WTC11 (cell line): ENCODE measurements around the gene PRAF2. TPM values are rescaled to one million over a fixed set of nuclear protein-coding genes. Genes with fewer than 3 reads are reported as not detected.

ENCODE experiments used
- ATAC-seq: fragments of 200-7000 bp; cut with Tn5 transposase; 2 replicates; pipeline ENCODE4 v1.10.0; 2021; ENCODE audit warnings: mild to moderate bottlenecking, moderate library complexity
- CTCF ChIA-PET: fragments of 300-600 bp; sonication (Branson Sonifier 250); formaldehyde crosslinking; loops from one replicate; lab custom pipeline; 2021; ENCODE audit warnings: antibody characterized with exemption; lab: Charles Lee
- POLR2A ChIA-PET: fragments of 350-600 bp; sonication (Branson Sonifier 250); formaldehyde crosslinking; loops from one replicate; lab custom pipeline; 2021; ENCODE audit warnings: antibody characterized with exemption; lab: Charles Lee
- DNase-seq: peaks from one replicate; pipeline ENCODE4 v3.0.0; 2021; ENCODE audit warnings: low spot score
- H3K27ac Mint-ChIP-seq: 2 replicates; pipeline ENCODE4 v1.8.0; 2021; ENCODE audit warnings: mixed read lengths
- H3K27me3 Mint-ChIP-seq: 2 replicates; pipeline ENCODE4 v1.8.0; 2021; ENCODE audit warnings: low read depth, mild to moderate bottlenecking, moderate library complexity, mixed read lengths
- H3K36me3 Mint-ChIP-seq: 2 replicates; pipeline ENCODE4 v1.8.0; 2021; ENCODE audit warnings: mixed read lengths
- H3K4me1 Mint-ChIP-seq: 2 replicates; pipeline ENCODE4 v1.8.0; 2022; ENCODE audit warnings: mixed read lengths
- H3K4me3 Mint-ChIP-seq: 2 replicates; pipeline ENCODE4 v1.8.0; 2021; ENCODE audit warnings: mild to moderate bottlenecking, moderate library complexity, mixed read lengths
- H3K9me3 Mint-ChIP-seq: 2 replicates; pipeline ENCODE4 v1.8.0; 2021; ENCODE audit warnings: mixed read lengths
- AFF4 ChIP-seq: sonication (generic); formaldehyde crosslinking; IDR thresholded peaks from 2 replicates; pipeline ENCODE4 v1.8.1; 2023; ENCODE audit warnings: mild to moderate bottlenecking, missing genetic modification reagents, borderline replicate concordance
- ARID4B ChIP-seq: sonication (generic); formaldehyde crosslinking; IDR thresholded peaks from 2 replicates; pipeline ENCODE4 v1.8.0; 2023; ENCODE audit warnings: missing genetic modification reagents, mild to moderate bottlenecking, borderline replicate concordance
- ATF6 ChIP-seq: sonication (generic); formaldehyde crosslinking; IDR thresholded peaks from 2 replicates; pipeline ENCODE4 v1.8.1; 2023; ENCODE audit warnings: mild to moderate bottlenecking, missing genetic modification reagents
- CDX4 ChIP-seq: fragments of 250-450 bp; sonication (Bioruptor Pico); IDR thresholded peaks from 2 replicates; pipeline ENCODE4 v1.9.0; 2021; ENCODE audit warnings: moderate library complexity, mild to moderate bottlenecking, inconsistent platforms, borderline replicate concordance
- FOXP4 ChIP-seq: sonication (generic); formaldehyde crosslinking; IDR thresholded peaks from 2 replicates; pipeline ENCODE4 v1.8.0; 2022; ENCODE audit warnings: mild to moderate bottlenecking, missing genetic modification reagents
- IRF1 ChIP-seq: sonication (generic); formaldehyde crosslinking; IDR thresholded peaks from 2 replicates; pipeline ENCODE4 v1.8.0; 2023; ENCODE audit warnings: missing genetic modification reagents
- MAX ChIP-seq: sonication (generic); formaldehyde crosslinking; IDR thresholded peaks from 2 replicates; pipeline ENCODE4 v1.8.0; 2022; ENCODE audit warnings: mild to moderate bottlenecking, missing genetic modification reagents
- NFATC4 ChIP-seq: fragments of 250-450 bp; sonication (Bioruptor Pico); IDR thresholded peaks from 2 replicates; pipeline ENCODE4 v1.9.0; 2021; ENCODE audit warnings: mild to moderate bottlenecking
- PREB ChIP-seq: sonication (generic); formaldehyde crosslinking; IDR thresholded peaks from 2 replicates; pipeline ENCODE4 v1.8.1; 2022; ENCODE audit warnings: mild to moderate bottlenecking, missing genetic modification reagents, moderate library complexity, borderline replicate concordance
- SMAD4 ChIP-seq: sonication (generic); formaldehyde crosslinking; IDR thresholded peaks from 2 replicates; pipeline ENCODE4 v1.8.0; 2022; ENCODE audit warnings: mild to moderate bottlenecking, missing genetic modification reagents
- SOX15 ChIP-seq: fragments of 250-450 bp; sonication (Bioruptor Pico); IDR thresholded peaks from 2 replicates; pipeline ENCODE4 v1.9.0; 2021; ENCODE audit warnings: mild to moderate bottlenecking
- SP1 ChIP-seq: sonication (generic); formaldehyde crosslinking; conservative IDR thresholded peaks from 2 replicates; pipeline ENCODE4 v1.8.1; 2022; ENCODE audit warnings: missing genetic modification reagents
- TP53 ChIP-seq: sonication (generic); formaldehyde crosslinking; IDR thresholded peaks from 2 replicates; pipeline ENCODE4 v1.8.1; 2023; ENCODE audit warnings: mild to moderate bottlenecking, missing genetic modification reagents
- ZMAT4 ChIP-seq: fragments of 250-450 bp; sonication (Bioruptor Pico); IDR thresholded peaks from 2 replicates; pipeline ENCODE4 v1.9.0; 2021; ENCODE audit warnings: mild to moderate bottlenecking
- ZNF232 ChIP-seq: sonication (generic); formaldehyde crosslinking; IDR thresholded peaks from 2 replicates; pipeline ENCODE4 v1.8.0; 2022; ENCODE audit warnings: mild to moderate bottlenecking, missing genetic modification reagents
- ZNF263 ChIP-seq: sonication (generic); formaldehyde crosslinking; IDR thresholded peaks from 2 replicates; pipeline ENCODE4 v1.8.1; 2022; ENCODE audit warnings: low read depth, mild to moderate bottlenecking, moderate library complexity, missing genetic modification reagents
- ZSCAN18 ChIP-seq: fragments of 250-450 bp; sonication (Bioruptor Pico); IDR thresholded peaks from 2 replicates; pipeline ENCODE4 v2.1.2; 2022; ENCODE audit warnings: mild to moderate bottlenecking, moderate library complexity
- total RNA-seq: library from RNA; stranded (reverse); gene quantifications from 3 replicates; pipeline ENCODE4 v1.2.3, GENCODE V29; 2021

Gene PRAF2
- total RNA-seq, 1 experiment from 2014 or later: 14.8 TPM

GRCh38 chrX:49067285-49068120 is 6.3 kb downstream of the PRAF2 start:
- DNase-seq (no peak), ATAC-seq (no peak)
- Mint-ChIP-seq H3K27me3 (no peaks in the 10 kb centered on the region), H3K9me3 (no peaks in the 10 kb centered on the region), H3K4me3 (no peak overlapping the region), H3K4me1 (peaks cover 6% of the 10 kb centered on the region; the same call in 1 of the 2 replicates), H3K36me3 (no peaks in the 10 kb centered on the region), H3K27ac (no peak overlapping the region)
- ChIA-PET POLR2A (no interaction called here), CTCF (no interaction called here)
- TF ChIP-seq ZNF232 (no peak), ATF6 (CRISPR knock-in tag) (no peak), NFATC4 (no peak), MAX (CRISPR knock-in tag) (no peak), ZSCAN18 (CRISPR knock-in tag) (no peak), ARID4B (CRISPR knock-in tag) (no peak), AFF4 (no peak), SMAD4 (CRISPR knock-in tag) (no peak), SP1 (no peak), FOXP4 (CRISPR knock-in tag) (no peak), CDX4 (no peak), ZMAT4 (CRISPR knock-in tag) (no peak), PREB (CRISPR knock-in tag) (no peak), ZNF263 (no peak), TP53 (CRISPR knock-in tag) (no peak), SOX15 (no peak), IRF1 (CRISPR knock-in tag) (no peak)
